HG03060 (cell line): ENCODE data around the gene NISCH.

Experiments used
- ATAC-seq: cut with Tn5 transposase; IDR thresholded peaks from one replicate; pipeline ENCODE4 v1.9.1; 2021; ENCODE audit warnings: low read depth, moderate number of reproducible peaks; ENCODE audit not compliant: unreplicated experiment

NISCH gene

GRCh38 chr3:52435246-52436101 is 19.9 kb upstream of the NISCH start:
- ATAC-seq = no peak

- ATAC-seq = no peak
Observed at GRCh38 chr3:52436500-52437149, 18.8 kb upstream of the NISCH start.

GRCh38 chr3:52437326-52438103 is 17.9 kb upstream of the NISCH start:
- no peak for ATAC-seq

- no peak for ATAC-seq
Observed at GRCh38 chr3:52438104-52438376, 17.4 kb upstream of the NISCH start.

GRCh38 chr3:52438579-52439425 is 16.6 kb upstream of the NISCH start:
- ATAC-seq = no peak

GRCh38 chr3:52439426-52440248 is 15.8 kb upstream of the NISCH start:
- no peak for ATAC-seq

- ATAC-seq = no peak
Observed at GRCh38 chr3:52440249-52440551, 15.2 kb upstream of the NISCH start.

GRCh38 chr3:52440671-52441070 is 14.7 kb upstream of the NISCH start:
- no peak for ATAC-seq

GRCh38 chr3:52441091-52441771 is 14.2 kb upstream of the NISCH start:
- ATAC-seq = no peak

GRCh38 chr3:52441772-52442332 is 13.6 kb upstream of the NISCH start:
- no peak for ATAC-seq

GRCh38 chr3:52442409-52443267 is 12.8 kb upstream of the NISCH start:
- no peak for ATAC-seq

GRCh38 chr3:52443268-52443610 is 12.2 kb upstream of the NISCH start:
- no peak for ATAC-seq

GRCh38 chr3:52443791-52444687 is 11.4 kb upstream of the NISCH start:
- no peak for ATAC-seq

- ATAC-seq = no peak
Observed at GRCh38 chr3:52444860-52445793, 10.3 kb upstream of the NISCH start, which contains the start of gene SEMA3G. TSS of gene SEMA3G (minus strand) at chr3:52445103. CDS start at chr3:52445027, 76 bp downstream.

- ATAC-seq = no peak
Observed at GRCh38 chr3:52446042-52446441, 9.4 kb upstream of the NISCH start.
